GM19035 (cell line): Measurements from ENCODE around the gene AIPL1.
"Not testable (repeated sequence)": the region's sequence is repeated elsewhere in the genome, so short reads cannot be mapped to it uniquely, and the experiment has no call there.

Source experiments
- ATAC-seq: cut with Tn5 transposase; IDR thresholded peaks from one replicate; pipeline ENCODE4 v1.9.1; 2021; ENCODE audit not compliant: unreplicated experiment

Gene AIPL1

GRCh38 chr17:6435051-6435450 is at the start of gene AIPL1:
AIPL1 (minus strand) TSS chr17:6435121; CDS start chr17:6435104, 17 bp downstream.
- ATAC-seq = no peak

GRCh38 chr17:6483507-6483906 is 48.6 kb upstream of the AIPL1 start:
- no peak for ATAC-seq

- not testable (repeated sequence) for ATAC-seq
Observed at GRCh38 chr17:6482796-6483195, 47.9 kb upstream of the AIPL1 start.

- no peak for ATAC-seq
Observed at GRCh38 chr17:6482105-6482455, 47.2 kb upstream of the AIPL1 start.

GRCh38 chr17:6480303-6480675 is 45.4 kb upstream of the AIPL1 start:
- ATAC-seq = no peak

GRCh38 chr17:6479622-6480302 is 44.8 kb upstream of the AIPL1 start:
- no peak for ATAC-seq

GRCh38 chr17:6478486-6478885 is 43.6 kb upstream of the AIPL1 start:
- ATAC-seq = no peak

- ATAC-seq = no peak
Observed at GRCh38 chr17:6477831-6478383, 43.0 kb upstream of the AIPL1 start.

- no peak for ATAC-seq
Observed at GRCh38 chr17:6476810-6477179, 41.9 kb upstream of the AIPL1 start.

GRCh38 chr17:6476076-6476809 is 41.3 kb upstream of the AIPL1 start:
- ATAC-seq = no peak

- ATAC-seq = no peak
Observed at GRCh38 chr17:6475411-6475810, 40.5 kb upstream of the AIPL1 start.

GRCh38 chr17:6474906-6475305 is 40.0 kb upstream of the AIPL1 start:
- ATAC-seq = no peak

GRCh38 chr17:6474376-6474775 is 39.5 kb upstream of the AIPL1 start:
- no peak for ATAC-seq

GRCh38 chr17:6473128-6473767 is 38.3 kb upstream of the AIPL1 start:
- ATAC-seq = no peak

- ATAC-seq = no peak
Observed at GRCh38 chr17:6472517-6472916, 37.6 kb upstream of the AIPL1 start.

- no peak for ATAC-seq
Observed at GRCh38 chr17:6471531-6472465, 36.9 kb upstream of the AIPL1 start.

- no peak for ATAC-seq
Observed at GRCh38 chr17:6470751-6471521, 36.0 kb upstream of the AIPL1 start.

- ATAC-seq = no peak
Observed at GRCh38 chr17:6470146-6470718, 35.3 kb upstream of the AIPL1 start.

GRCh38 chr17:6468051-6468790 is 33.3 kb upstream of the AIPL1 start:
- no peak for ATAC-seq
